Gastroesophageal sphincter (tissue), 3 donors: ENCODE data around the gene KCNJ12.

Experiments
- CTCF ChIP-seq, 4 experiments: fragments of 200-600 bp in 2 of 4; fragments of 450-650 bp in 2 of 4; sonication (generic) in 1 of 4; IDR thresholded peaks; one replicate each; pipeline ENCODE4 v1.5.1; 2017 to 2019; ENCODE audit warnings: antibody characterized with exemption in 4 of 4, mild to moderate bottlenecking in 2 of 4, moderate library complexity in 2 of 4
- POLR2A ChIP-seq, 2 donors: fragments of 450-650 bp; IDR thresholded peaks; one replicate each; pipeline ENCODE4 v1.6.1; 2017; ENCODE audit warnings: antibody characterized with exemption in 2 of 2, mild to moderate bottlenecking in 2 of 2, moderate library complexity in 1 of 2

- no peak for TF ChIP-seq POLR2A (IDR thresholded peaks at IDR 0.05)
- TF ChIP-seq CTCF (IDR thresholded peaks at IDR 0.05): no peak
Observed at GRCh38 chr17:21467739-21468490, 91.8 kb downstream of the KCNJ12 start.
